ENCODE data around the gene BRMS1. TPM values are rescaled to one million over a fixed set of nuclear protein-coding genes. Genes with fewer than 3 reads are reported as not detected.
A peak's percentile ranks its signal among the peaks of the same experiment; 100 is the strongest.

Gene BRMS1
- total RNA-seq, 1 experiment from 2014 or later, result 58.1 TPM

- no peak overlapping the region for H3K4me3 Mint-ChIP-seq (ENCODE audit: unreplicated experiment)
- TF ChIP-seq CTCF (IDR thresholded peaks at IDR 0.05; ENCODE audit: insufficient read depth in 1 of 2, low read depth in 1 of 2, low read length in 1 of 2, severe bottlenecking in 1 of 2, unreplicated experiment in 1 of 2), result no peak
- Histone ChIP-seq H3K36me3 (ENCODE audit: control insufficient read depth, insufficient read depth, low read length) (peaks cover 4% of the 10 kb centered on the region), H3K4me3 (ENCODE audit: low read depth, low read length) (no peak overlapping the region), H3K4me1 (peaks cover 10% of the 10 kb centered on the region), H3K27me3 (replicated peaks; ENCODE audit: control insufficient read depth, insufficient read depth, low read length) (no peaks in the 10 kb centered on the region), H3K9me3 (no peaks in the 10 kb centered on the region)
- no peaks in the 10 kb centered on the region for H3K9me3 Mint-ChIP-seq (ENCODE audit: unreplicated experiment)
- ChIA-PET POLR2A (interaction anchor here (0.5 kb wide), 1 partner anchor 70 kb away, joined by 3 read pairs; no protein-coding TSS in a partner anchor), CTCF (interaction anchor here (1.3 kb wide), 1 partner anchor 25 kb away, joined by 3 read pairs; no protein-coding TSS in a partner anchor)
- intact Hi-C loops (cut with micrococcal nuclease; ENCODE audit: unreplicated experiment), result no loop called here
- peak overlapping the region; percentile 91 for H3K27ac Mint-ChIP-seq (ENCODE audit: unreplicated experiment)
- no TSS peak for BruUV-seq (replicated peaks)
- no peak for DNase-seq
- no peaks in the 10 kb centered on the region for H3K27me3 Mint-ChIP-seq (ENCODE audit: insufficient read depth, unreplicated experiment)
- H3K4me1 Mint-ChIP-seq (ENCODE audit: low read depth, unreplicated experiment), result peaks cover 7% of the 10 kb centered on the region
- H3K36me3 Mint-ChIP-seq (ENCODE audit: insufficient read depth, unreplicated experiment), result peaks cover 20% of the 10 kb centered on the region
Observed at GRCh38 chr11:66337103-66337899, 7.6 kb downstream of the BRMS1 start.

GRCh38 chr11:66336234-66337102, 8.4 kb downstream of the BRMS1 start, which contains the start of gene RIN1:
RIN1 (minus strand) TSS chr11:66336434; CDS start chr11:66336402, 32 bp downstream.
- Histone ChIP-seq H3K4me3 (ENCODE audit: low read depth, low read length) (peak within 1 kb of the TSS; percentile 69), H3K9me3 (no peaks in the 10 kb centered on the region), H3K27me3 (replicated peaks; ENCODE audit: control insufficient read depth, insufficient read depth, low read length) (no peaks in the 10 kb centered on the region), H3K36me3 (ENCODE audit: control insufficient read depth, insufficient read depth, low read length) (no peaks in the 10 kb centered on the region), H3K4me1 (peaks cover 10% of the 10 kb centered on the region)
- intact Hi-C loops (cut with micrococcal nuclease; ENCODE audit: unreplicated experiment), result loop anchor here (1.0 kb wide), 3 partner anchors 8 to 47 kb away; partner anchors contain the start of gene YIF1A
- CTCF ChIA-PET, result interaction anchor here (0.6 to 3.4 kb wide), 12 partner anchors 8 to 102 kb away, joined by 3 to 90 read pairs (median 6); partner anchors contain the start of genes BRMS1, MRPL11 and YIF1A
- peak within 1 kb of the TSS; percentile 91 for H3K27ac Mint-ChIP-seq (ENCODE audit: unreplicated experiment)
- H3K36me3 Mint-ChIP-seq (ENCODE audit: insufficient read depth, unreplicated experiment), result peaks cover 21% of the 10 kb centered on the region
- peak; percentile 52 to 71 for TF ChIP-seq CTCF (IDR thresholded peaks at IDR 0.05; ENCODE audit: insufficient read depth in 1 of 2, low read depth in 1 of 2, low read length in 1 of 2, severe bottlenecking in 1 of 2, unreplicated experiment in 1 of 2)
- peak within 1 kb of the TSS; percentile 94 for H3K4me3 Mint-ChIP-seq (ENCODE audit: unreplicated experiment)
- no TSS peak for BruUV-seq (replicated peaks)
- no peaks in the 10 kb centered on the region for H3K9me3 Mint-ChIP-seq (ENCODE audit: unreplicated experiment)
- no peaks in the 10 kb centered on the region for H3K27me3 Mint-ChIP-seq (ENCODE audit: insufficient read depth, unreplicated experiment)
- peaks cover 7% of the 10 kb centered on the region for H3K4me1 Mint-ChIP-seq (ENCODE audit: low read depth, unreplicated experiment)
- peak; percentile 87 for DNase-seq
- POLR2A ChIA-PET, result interaction anchor here (0.5 to 1.5 kb wide), 3 partner anchors 24 to 69 kb away, joined by 3 to 26 read pairs (median 7); partner anchors contain the start of gene YIF1A

Data from Caco-2 (cell line).